Stimulated activated CD4-positive, alpha-beta T cell treated with anti-CD3 and anti-CD28 coated beads, Interleukin-1b, Interleukin-23, amount 100 ng/mL, for 4 hours (primary cell): ENCODE results near the gene SYT12.
A peak's percentile ranks its signal among the peaks of the same experiment; 100 is the strongest.
"Not testable (repeated sequence)": the region's sequence is repeated elsewhere in the genome, so short reads cannot be mapped to it uniquely, and the experiment has no call there.

Experiments used
- DNase-seq, 2 donors: peaks; one replicate each; pipeline ENCODE4 v3.0.0-alpha.2; 2020; ENCODE audit warnings: low read depth in 2 of 2

Gene SYT12

GRCh38 chr11:67022961-67023956 lies at the start of gene SYT12:
TSS of gene SYT12 (plus strand) at chr11:67023134. CDS start at chr11:67030145, 7,011 bp downstream.
- peak in 1 of 2 donors; percentile 12 for DNase-seq

- DNase-seq: no peak
These were observed 48.9 kb upstream of the SYT12 start for GRCh38 chr11:66973956-66974580.

GRCh38 chr11:66974724-66975404 lies 48.1 kb upstream of the SYT12 start, which contains the start of gene C11orf86:
TSS of gene C11orf86 (plus strand) at chr11:66975304. CDS start at chr11:66975363, 59 bp downstream.
- no peak for DNase-seq

- DNase-seq: no peak
These were observed 47.4 kb upstream of the SYT12 start for GRCh38 chr11:66975405-66976027.

GRCh38 chr11:66976028-66976467 lies 46.9 kb upstream of the SYT12 start:
- DNase-seq: peak in 1 of 2 donors; percentile 9

GRCh38 chr11:66976925-66977324 lies 46.0 kb upstream of the SYT12 start:
- no peak for DNase-seq

GRCh38 chr11:66978229-66978628 lies 44.7 kb upstream of the SYT12 start:
- no peak for DNase-seq

GRCh38 chr11:66978717-66979116 lies 44.2 kb upstream of the SYT12 start:
- no peak for DNase-seq

- DNase-seq: no peak
These were observed 43.5 kb upstream of the SYT12 start for GRCh38 chr11:66979336-66979980.

GRCh38 chr11:66981976-66982578 lies 40.9 kb upstream of the SYT12 start:
- DNase-seq: no peak

GRCh38 chr11:66983275-66983924 lies 39.5 kb upstream of the SYT12 start:
- DNase-seq: no peak

GRCh38 chr11:66985508-66986177 lies 37.3 kb upstream of the SYT12 start:
- no peak for DNase-seq

GRCh38 chr11:66986178-66986545 lies 36.8 kb upstream of the SYT12 start:
- no peak for DNase-seq

GRCh38 chr11:66987158-66987620 lies 35.7 kb upstream of the SYT12 start:
- DNase-seq: no peak

GRCh38 chr11:66987924-66988637 lies 34.9 kb upstream of the SYT12 start:
- DNase-seq: no peak

GRCh38 chr11:66988741-66989140 lies 34.2 kb upstream of the SYT12 start:
- not testable (repeated sequence) for DNase-seq

- DNase-seq: not testable (repeated sequence)
These were observed 33.6 kb upstream of the SYT12 start for GRCh38 chr11:66989360-66989759.

- no peak for DNase-seq
These were observed 30.9 kb upstream of the SYT12 start for GRCh38 chr11:66992041-66992440.
